Right kidney (tissue), 1 donor: ENCODE measurements around the gene BUB1.
"Not testable (repeated sequence)": the region's sequence is repeated elsewhere in the genome, so short reads cannot be mapped to it uniquely, and the experiment has no call there.

Source experiments
- DNase-seq: peaks from one replicate; pipeline ENCODE4 v3.0.0-alpha.2; 2016

BUB1 gene

GRCh38 chr2:110691612-110692258 is 13.9 kb upstream of the BUB1 start:
- DNase-seq = no peak

- no peak for DNase-seq
Measured at GRCh38 chr2:110690083-110690965, 12.5 kb upstream of the BUB1 start.

GRCh38 chr2:110688594-110689091 is 10.8 kb upstream of the BUB1 start:
- DNase-seq = no peak

GRCh38 chr2:110687775-110688484 is 10.1 kb upstream of the BUB1 start:
- not testable (repeated sequence) for DNase-seq

GRCh38 chr2:110682872-110683271 is 5.0 kb upstream of the BUB1 start:
- no peak for DNase-seq

GRCh38 chr2:110682267-110682666 is 4.4 kb upstream of the BUB1 start:
- DNase-seq = no peak

- DNase-seq = no peak
Measured at GRCh38 chr2:110680709-110681108, 2.8 kb upstream of the BUB1 start.

GRCh38 chr2:110679865-110680264 is 2.0 kb upstream of the BUB1 start:
- no peak for DNase-seq

- DNase-seq = peak; percentile 29
Measured at GRCh38 chr2:110679337-110679707, 1.5 kb upstream of the BUB1 start.

GRCh38 chr2:110678457-110679336 is 834 bp upstream of the BUB1 start:
- no peak for DNase-seq

- DNase-seq = no peak
Measured at GRCh38 chr2:110677080-110677479, 783 bp downstream of the BUB1 start.

- DNase-seq = no peak
Measured at GRCh38 chr2:110675679-110676078, 2.2 kb downstream of the BUB1 start.

GRCh38 chr2:110674620-110675555 is 3.0 kb downstream of the BUB1 start:
- DNase-seq = no peak

GRCh38 chr2:110673201-110673600 is 4.7 kb downstream of the BUB1 start:
- no peak for DNase-seq

GRCh38 chr2:110670826-110671225 is 7.0 kb downstream of the BUB1 start:
- no peak for DNase-seq

GRCh38 chr2:110669079-110669478 is 8.8 kb downstream of the BUB1 start:
- no peak for DNase-seq

GRCh38 chr2:110667071-110667470 is 10.8 kb downstream of the BUB1 start:
- no peak for DNase-seq

- no peak for DNase-seq
Measured at GRCh38 chr2:110664135-110664534, 13.7 kb downstream of the BUB1 start.

GRCh38 chr2:110662560-110662959 is 15.3 kb downstream of the BUB1 start:
- DNase-seq = no peak

- DNase-seq = no peak
Measured at GRCh38 chr2:110660558-110660957, 17.3 kb downstream of the BUB1 start.

- no peak for DNase-seq
Measured at GRCh38 chr2:110659248-110659647, 18.6 kb downstream of the BUB1 start.
